ENCODE measurements around the gene RAB24. TPM values are rescaled to one million over a fixed set of nuclear protein-coding genes. Genes with fewer than 3 reads are reported as not detected.

Gene RAB24
- total RNA-seq = 10 to 100 TPM; 21.7 to 22.1 TPM

DNA sequence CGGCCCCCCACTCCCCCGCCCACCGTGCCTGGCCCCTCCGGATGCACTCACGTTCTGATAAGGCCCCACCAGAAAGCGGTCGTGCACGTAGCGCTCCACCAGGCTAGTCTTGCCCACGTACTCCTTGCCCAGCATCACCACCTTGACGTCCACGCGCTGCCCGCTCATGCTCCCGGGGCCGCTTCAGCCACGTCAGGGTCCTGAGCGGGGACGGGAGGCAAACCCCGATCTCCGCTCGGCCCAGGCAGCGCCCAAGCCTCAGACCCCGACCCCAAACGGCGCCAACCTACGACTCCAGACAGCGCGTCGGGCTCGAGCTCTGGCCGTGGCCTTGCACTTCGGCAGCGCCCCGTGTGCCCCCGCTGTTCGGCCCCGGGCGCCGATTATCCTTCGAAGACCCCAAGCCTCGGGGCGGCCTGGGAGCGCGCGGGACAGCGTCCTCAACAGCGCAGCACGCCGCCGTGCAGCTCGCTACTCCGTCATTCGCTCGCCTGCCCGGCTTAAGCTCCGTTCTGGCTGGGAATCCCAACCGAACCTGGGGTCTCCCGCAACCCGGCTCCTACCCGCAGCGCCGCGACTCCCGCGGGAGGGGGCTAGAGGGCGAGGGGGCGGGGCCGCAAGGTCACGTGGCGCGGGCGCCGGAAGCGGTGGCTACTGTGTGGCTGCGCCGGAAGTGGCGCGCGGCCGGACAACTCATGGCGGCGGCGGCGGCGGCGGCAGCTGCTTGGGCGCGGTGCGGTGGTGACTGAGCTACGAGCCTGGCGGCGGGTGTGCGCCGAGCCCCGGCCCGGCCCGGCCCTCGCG is at the start of gene RAB24, which contains the start of gene PRELID1:
Gene RAB24 (minus strand): TSS at position 599 of the 804 bp plus-strand sequence. CDS start 431 bp downstream, at position 168.
Gene PRELID1 (plus strand): TSS at position 679 of the 804 bp plus-strand sequence. CDS start 187 bp downstream, outside the sequence.
- intact Hi-C loops (cut with micrococcal nuclease) = loop anchor here (1.0 to 5.0 kb wide), 3 partner anchors 9 to 189 kb away; partner anchors contain the start of gene NSD1
- no peaks in the 10 kb centered on the region for H3K27me3 Mint-ChIP-seq
- ChIA-PET CTCF (interaction anchor here (1.0 to 1.4 kb wide), 5 partner anchors 9 to 189 kb away, joined by 3 to 8 read pairs (median 6); partner anchors contain the start of gene LMAN2), POLR2A (interaction anchor here (0.8 to 2.0 kb wide), 5 partner anchors 9 to 169 kb away, joined by 3 to 7 read pairs (median 4); partner anchors contain the start of genes LMAN2 and MXD3)
- peaks cover 56% of the 10 kb centered on the region for H3K4me1 Mint-ChIP-seq (ENCODE audit: low read depth)
- peak within 1 kb of the TSS; percentile 82 for H3K27ac Mint-ChIP-seq
- peak within 1 kb of the TSS; percentile 96 for H3K4me3 Mint-ChIP-seq
- H3K9me3 Mint-ChIP-seq = no peaks in the 10 kb centered on the region
- peak; percentile 94 for DNase-seq
- peaks cover 32% of the 10 kb centered on the region for H3K36me3 Mint-ChIP-seq

DNA sequence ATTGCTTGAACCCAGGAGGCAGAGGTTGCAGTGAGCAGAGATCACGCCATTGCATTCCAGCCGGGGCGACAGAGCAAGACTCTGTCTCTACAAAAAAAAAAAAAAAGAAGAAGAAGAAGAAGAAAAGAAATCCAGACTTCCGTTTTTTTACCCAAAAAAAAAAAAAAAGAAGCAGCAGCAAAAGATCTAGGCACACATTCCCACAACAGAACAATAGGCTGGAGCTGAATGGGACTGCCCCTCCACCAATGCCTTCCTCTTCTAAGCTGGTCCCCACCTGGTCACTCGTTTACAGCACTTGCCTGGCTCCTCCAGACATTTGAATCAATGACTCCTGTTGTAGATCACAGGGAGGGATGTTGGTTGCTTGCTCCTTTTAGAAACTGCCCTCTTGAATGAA is 49.6 kb upstream of the RAB24 start:
- Mint-ChIP-seq H3K4me1 (ENCODE audit: low read depth) (peaks cover 62% of the 10 kb centered on the region), H3K36me3 (peaks cover 3% of the 10 kb centered on the region), H3K4me3 (no peak overlapping the region), H3K27ac (no peak overlapping the region), H3K9me3 (peaks cover 9% of the 10 kb centered on the region), H3K27me3 (no peaks in the 10 kb centered on the region)
- no peak for DNase-seq
- CTCF ChIA-PET = interaction anchor here (3.0 to 5.7 kb wide), 4 partner anchors 18 to 50 kb away, joined by 15 to 33 read pairs (median 23); no protein-coding TSS in a partner anchor
- intact Hi-C loops (cut with micrococcal nuclease) = loop anchor here (5.0 kb wide), 3 partner anchors 34 to 966 kb away; partner anchors contain the start of genes HIGD2A, NOP16 and NSD1
- POLR2A ChIA-PET = interaction anchor here (0.7 kb wide), 1 partner anchor 91 kb away, joined by 3 read pairs; no protein-coding TSS in a partner anchor

DNA sequence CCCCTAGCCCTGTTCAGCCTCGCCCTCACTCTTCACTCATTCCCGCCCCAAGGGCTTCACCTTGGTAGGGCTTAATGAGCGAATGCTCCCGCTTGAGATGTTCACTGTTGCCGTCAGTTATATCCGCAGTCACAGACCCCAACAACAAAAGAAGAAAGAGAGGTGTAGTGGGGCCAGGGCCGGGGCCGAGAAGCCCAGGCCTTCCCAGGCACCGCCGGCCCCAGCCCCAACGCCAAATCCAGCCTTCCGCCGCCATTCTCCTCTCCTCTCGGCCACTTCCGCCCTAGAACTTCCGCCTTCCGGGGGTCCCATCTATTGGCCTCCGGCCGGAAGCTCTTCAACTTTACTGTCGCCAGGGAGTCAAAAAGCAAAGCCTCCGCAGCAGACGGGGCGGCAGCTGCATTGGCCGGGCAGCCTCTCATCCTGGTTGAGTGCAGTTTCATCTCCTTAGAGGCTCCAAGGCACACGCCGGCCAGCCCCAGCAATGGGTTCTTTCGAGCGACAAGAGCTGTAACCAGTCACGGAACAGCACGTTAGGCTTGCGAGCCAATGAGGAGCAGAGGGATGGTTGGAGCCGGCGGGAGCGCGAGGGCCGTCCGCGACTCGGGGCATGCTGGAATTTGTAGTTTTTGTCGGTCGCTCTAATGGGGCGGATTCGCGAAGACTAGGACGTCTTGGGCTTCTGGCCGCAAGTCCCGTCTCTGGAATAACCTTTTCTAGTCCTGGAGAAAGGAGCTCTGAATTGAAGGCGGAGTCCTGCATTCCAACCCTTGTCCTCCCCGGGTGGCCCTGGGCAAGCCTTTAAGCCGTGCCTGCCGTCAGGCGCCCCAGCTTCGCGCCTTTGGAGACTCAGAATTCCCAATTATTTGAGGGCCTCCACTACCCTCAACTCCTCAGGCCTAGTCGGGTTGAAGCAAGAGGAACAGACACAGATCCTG is 48.1 kb upstream of the RAB24 start, which contains the start of gene LMAN2:
Gene LMAN2 (minus strand): TSS at position 277 of the 938 bp plus-strand sequence. CDS start 21 bp downstream, at position 256.
- intact Hi-C loops (cut with micrococcal nuclease) = loop anchor here (2.0 to 5.0 kb wide), 4 partner anchors 36 to 964 kb away; partner anchors contain the start of genes HIGD2A, NOP16 and NSD1
- POLR2A ChIA-PET = interaction anchor here (0.6 to 2.5 kb wide), 14 partner anchors 9 to 852 kb away, joined by 3 to 12 read pairs (median 6); partner anchors contain the start of genes B4GALT7, GRK6, MXD3 and PDLIM7
- H3K4me1 Mint-ChIP-seq (ENCODE audit: low read depth) = peaks cover 64% of the 10 kb centered on the region
- H3K27ac Mint-ChIP-seq = peak within 1 kb of the TSS; percentile 99
- H3K27me3 Mint-ChIP-seq = no peaks in the 10 kb centered on the region
- CTCF ChIA-PET = interaction anchor here (0.8 to 5.7 kb wide), 18 partner anchors 8 to 238 kb away, joined by 3 to 33 read pairs (median 4); partner anchors contain the start of genes PRELID1 and RAB24
- peak; percentile 95 for DNase-seq
- H3K36me3 Mint-ChIP-seq = peaks cover 10% of the 10 kb centered on the region
- peak within 1 kb of the TSS; percentile 96 for H3K4me3 Mint-ChIP-seq
- peaks cover 9% of the 10 kb centered on the region for H3K9me3 Mint-ChIP-seq

DNA sequence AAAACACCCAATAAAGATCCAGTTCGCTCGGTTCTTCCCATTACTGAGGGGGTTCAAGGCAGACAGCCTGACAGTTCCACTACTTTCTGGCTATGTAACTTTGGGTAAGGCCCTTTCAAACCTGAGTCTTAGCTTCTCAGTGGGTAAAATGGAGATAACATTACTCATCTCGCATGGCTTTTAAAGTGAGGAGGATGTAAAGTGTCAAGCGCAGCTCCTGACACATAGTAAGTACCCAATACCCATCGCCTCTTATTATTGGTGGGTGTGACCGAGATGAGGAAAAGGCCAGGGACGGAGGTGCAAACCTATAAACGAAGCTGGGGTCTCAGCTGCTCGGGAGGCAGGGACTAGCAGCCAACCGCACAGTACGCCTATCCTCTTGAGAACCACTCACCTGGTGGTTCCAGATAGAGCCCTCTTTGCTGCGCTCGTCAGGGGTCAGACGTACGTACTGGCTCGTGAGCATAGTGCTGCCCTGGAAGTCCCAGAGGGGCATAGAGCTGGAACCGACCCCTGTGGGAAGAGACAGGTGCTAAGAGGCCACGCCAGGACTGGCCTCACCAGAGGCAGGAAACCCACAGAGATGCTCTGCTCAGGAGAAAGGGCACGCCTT is 47.4 kb upstream of the RAB24 start:
- intact Hi-C loops (cut with micrococcal nuclease) = loop anchor here (2.0 to 5.0 kb wide), 4 partner anchors 36 to 964 kb away; partner anchors contain the start of genes HIGD2A, NOP16 and NSD1
- DNase-seq = peak; percentile 24
- peak overlapping the region; percentile 99 for H3K27ac Mint-ChIP-seq
- H3K27me3 Mint-ChIP-seq = no peaks in the 10 kb centered on the region
- H3K4me1 Mint-ChIP-seq (ENCODE audit: low read depth) = peaks cover 61% of the 10 kb centered on the region
- peak overlapping the region; percentile 96 for H3K4me3 Mint-ChIP-seq
- POLR2A ChIA-PET = interaction anchor here (0.8 to 2.5 kb wide), 11 partner anchors 10 to 249 kb away, joined by 3 to 11 read pairs (median 6); partner anchors contain the start of genes B4GALT7, GRK6, MXD3 and PDLIM7
- peaks cover 10% of the 10 kb centered on the region for H3K36me3 Mint-ChIP-seq
- CTCF ChIA-PET = interaction anchor here (0.8 to 5.7 kb wide), 13 partner anchors 9 to 237 kb away, joined by 3 to 33 read pairs (median 4); partner anchors contain the start of genes PRELID1 and RAB24
- H3K9me3 Mint-ChIP-seq = peaks cover 9% of the 10 kb centered on the region

DNA sequence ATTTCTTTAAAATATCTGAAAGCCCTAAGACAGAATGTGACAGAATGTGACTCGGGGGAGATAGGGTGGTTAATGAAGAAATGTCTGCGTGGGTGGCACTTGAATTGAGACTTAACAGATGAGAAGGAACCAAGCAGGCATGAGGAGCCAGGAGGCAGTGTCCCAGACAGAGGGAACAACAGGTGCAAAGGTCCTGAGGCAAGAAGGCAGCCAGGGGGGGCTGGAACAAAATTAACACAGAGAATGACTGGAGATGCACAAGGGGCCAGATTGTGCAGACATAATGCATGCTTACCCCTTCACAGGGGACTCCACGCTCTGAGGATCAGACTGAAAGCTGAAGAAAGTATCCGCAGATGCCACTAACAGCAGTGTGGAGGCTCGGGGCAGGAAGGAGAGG is 46.2 kb upstream of the RAB24 start:
- Mint-ChIP-seq H3K36me3 (peaks cover 8% of the 10 kb centered on the region), H3K27me3 (no peaks in the 10 kb centered on the region), H3K4me3 (peak overlapping the region; percentile 64), H3K27ac (peak overlapping the region; percentile 9), H3K9me3 (no peaks in the 10 kb centered on the region), H3K4me1 (ENCODE audit: low read depth) (peaks cover 51% of the 10 kb centered on the region)
- no peak for DNase-seq
- intact Hi-C loops (cut with micrococcal nuclease) = loop anchor here (2.0 to 5.0 kb wide), 4 partner anchors 37 to 962 kb away; partner anchors contain the start of genes HIGD2A, NOP16 and NSD1
- ChIA-PET CTCF (interaction anchor here (1.2 to 5.7 kb wide), 5 partner anchors 7 to 52 kb away, joined by 3 to 33 read pairs (median 3); no protein-coding TSS in a partner anchor), POLR2A (interaction anchor here (1.4 kb wide), 1 partner anchor 39 kb away, joined by 5 read pairs; no protein-coding TSS in a partner anchor)

DNA sequence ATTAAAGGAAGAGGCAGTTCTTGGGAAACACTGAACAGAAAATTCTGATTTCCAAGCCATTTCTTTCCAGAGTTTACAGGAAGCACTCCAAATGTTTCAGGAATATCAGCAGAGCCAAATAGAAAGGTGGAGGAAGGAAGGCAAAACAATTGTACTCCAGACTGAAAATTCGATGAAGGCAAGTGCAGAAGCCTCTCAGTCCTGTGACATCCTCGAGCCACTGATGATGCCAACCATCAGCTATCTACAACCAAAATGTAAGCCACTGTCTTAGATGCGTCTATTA is 45.8 kb upstream of the RAB24 start:
- Mint-ChIP-seq H3K36me3 (peaks cover 8% of the 10 kb centered on the region), H3K9me3 (no peaks in the 10 kb centered on the region), H3K27ac (no peak overlapping the region), H3K27me3 (no peaks in the 10 kb centered on the region), H3K4me1 (ENCODE audit: low read depth) (peaks cover 46% of the 10 kb centered on the region), H3K4me3 (no peak overlapping the region)
- intact Hi-C loops (cut with micrococcal nuclease) = no loop called here
- ChIA-PET POLR2A (interaction anchor here (0.7 kb wide), 1 partner anchor 833 kb away, joined by 3 read pairs; no protein-coding TSS in a partner anchor), CTCF (interaction anchor here (1.2 to 5.7 kb wide), 7 partner anchors 21 to 152 kb away, joined by 3 to 33 read pairs (median 4); no protein-coding TSS in a partner anchor)
- no peak for DNase-seq

DNA sequence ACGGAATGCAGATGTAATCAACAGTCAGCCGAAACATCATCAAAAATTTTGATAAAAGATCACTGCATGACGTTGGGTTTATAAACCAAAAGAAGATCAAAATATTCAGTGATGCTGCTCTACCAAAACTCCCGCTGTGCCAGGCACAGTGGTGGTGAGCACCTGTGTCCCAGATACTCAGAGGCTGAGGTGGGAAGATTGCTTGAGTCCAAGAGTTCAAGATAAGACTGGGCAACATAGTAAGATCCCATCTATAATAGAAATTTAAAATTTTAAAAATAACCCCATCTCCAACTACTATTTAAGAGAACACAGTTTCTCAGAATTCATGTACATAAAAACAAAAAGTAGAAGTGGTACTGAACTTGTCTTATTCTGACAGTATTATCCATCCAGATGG is 44.2 kb upstream of the RAB24 start:
- CTCF ChIA-PET = interaction anchor here (1.2 kb wide), 2 partner anchors 43 to 55 kb away, joined by 3 to 4 read pairs; no protein-coding TSS in a partner anchor
- peak overlapping the region; percentile 55 for H3K27ac Mint-ChIP-seq
- intact Hi-C loops (cut with micrococcal nuclease) = no loop called here

DNA sequence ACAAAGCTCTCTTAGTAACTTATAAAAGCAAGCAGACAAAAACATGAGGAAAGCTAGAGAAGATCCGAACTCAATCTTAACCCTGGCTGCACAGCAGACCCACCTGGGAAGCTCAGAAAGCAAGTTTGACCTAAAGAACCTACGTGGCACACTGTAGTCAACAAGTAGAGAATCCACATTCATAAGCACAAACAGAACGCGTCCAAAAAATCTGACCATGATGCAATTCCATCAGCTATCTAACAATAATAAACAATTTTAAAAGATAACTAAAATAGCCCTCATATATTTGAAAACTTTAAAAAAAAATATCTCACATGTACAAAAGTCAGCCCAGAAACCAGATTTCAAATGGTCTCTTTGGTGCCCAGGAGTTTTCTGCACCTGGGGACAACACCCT is 43.3 kb upstream of the RAB24 start:
- CTCF ChIA-PET = interaction anchor here (0.5 to 1.8 kb wide), 11 partner anchors 13 to 154 kb away, joined by 3 to 6 read pairs (median 3); partner anchors contain the start of gene SLC34A1
- H3K27ac Mint-ChIP-seq = peak overlapping the region; percentile 35
- intact Hi-C loops (cut with micrococcal nuclease) = no loop called here
- POLR2A ChIA-PET = no interaction called here
- H3K27me3 Mint-ChIP-seq = no peaks in the 10 kb centered on the region
- DNase-seq = no peak
- no peak overlapping the region for H3K4me3 Mint-ChIP-seq
- H3K36me3 Mint-ChIP-seq = peaks cover 15% of the 10 kb centered on the region
- no peaks in the 10 kb centered on the region for H3K9me3 Mint-ChIP-seq
- peaks cover 45% of the 10 kb centered on the region for H3K4me1 Mint-ChIP-seq (ENCODE audit: low read depth)

More for the DNA sequence above, 44.2 kb upstream of the RAB24 start:
- Mint-ChIP-seq H3K4me1 (ENCODE audit: low read depth) (peaks cover 49% of the 10 kb centered on the region), H3K9me3 (no peaks in the 10 kb centered on the region), H3K27me3 (no peaks in the 10 kb centered on the region), H3K4me3 (no peak overlapping the region), H3K36me3 (peaks cover 13% of the 10 kb centered on the region)
- POLR2A ChIA-PET = interaction anchor here (0.5 kb wide), 1 partner anchor 37 kb away, joined by 3 read pairs; the partner anchor contains the start of gene SLC34A1
- DNase-seq = no peak

DNA sequence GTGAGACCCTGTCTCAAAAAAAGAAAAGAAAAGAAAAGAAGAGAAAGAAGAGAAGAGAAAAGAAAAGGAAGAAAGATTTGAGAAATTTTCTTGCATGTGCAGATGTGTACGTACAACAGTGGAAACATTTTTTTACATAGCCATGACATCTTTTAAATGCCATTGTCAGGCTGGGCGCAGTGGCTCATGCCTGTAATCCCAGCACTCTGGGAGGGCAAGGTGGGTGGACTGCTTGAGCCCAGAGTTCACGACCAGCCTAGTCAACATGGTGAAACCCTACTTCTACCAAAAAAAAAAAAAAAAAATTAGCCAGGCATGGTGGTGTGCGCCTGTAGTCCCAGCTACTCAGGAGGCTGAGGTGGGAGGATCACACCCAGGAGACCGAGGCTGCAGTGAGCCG is 41.4 kb upstream of the RAB24 start:
- intact Hi-C loops (cut with micrococcal nuclease) = no loop called here
- POLR2A ChIA-PET = interaction anchor here (0.6 kb wide), 1 partner anchor 35 kb away, joined by 4 read pairs; no protein-coding TSS in a partner anchor
- Mint-ChIP-seq H3K36me3 (peaks cover 24% of the 10 kb centered on the region), H3K4me1 (ENCODE audit: low read depth) (peaks cover 40% of the 10 kb centered on the region), H3K27me3 (no peaks in the 10 kb centered on the region), H3K4me3 (no peak overlapping the region), H3K27ac (no peak overlapping the region), H3K9me3 (no peaks in the 10 kb centered on the region)
- CTCF ChIA-PET = no interaction called here
- no peak for DNase-seq

DNA sequence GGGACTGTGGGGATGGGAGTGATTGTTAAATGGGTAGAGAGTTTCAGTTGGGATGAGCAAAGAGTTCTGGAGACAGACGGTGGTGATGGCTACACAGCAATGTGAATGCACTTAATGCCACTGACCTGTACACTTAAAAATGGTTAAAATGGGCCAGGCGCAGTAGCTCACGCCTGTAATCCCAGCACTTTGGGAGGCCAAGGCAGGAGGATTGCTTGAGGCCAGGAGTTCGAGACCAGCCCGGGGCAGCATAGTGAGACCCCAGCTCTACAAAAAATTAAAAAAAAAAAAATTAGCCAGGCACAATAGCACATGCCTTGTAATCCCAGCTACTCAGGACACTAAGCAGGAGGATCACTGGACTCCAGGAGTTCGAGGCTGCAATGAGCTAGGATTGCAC is 40.3 kb upstream of the RAB24 start:
- Mint-ChIP-seq H3K9me3 (no peaks in the 10 kb centered on the region), H3K36me3 (peaks cover 33% of the 10 kb centered on the region), H3K4me1 (ENCODE audit: low read depth) (peaks cover 37% of the 10 kb centered on the region), H3K27ac (no peak overlapping the region), H3K27me3 (no peaks in the 10 kb centered on the region), H3K4me3 (no peak overlapping the region)
- POLR2A ChIA-PET = no interaction called here
- CTCF ChIA-PET = interaction anchor here (0.5 to 0.8 kb wide), 2 partner anchors 8 to 406 kb away, joined by 3 read pairs; no protein-coding TSS in a partner anchor
- intact Hi-C loops (cut with micrococcal nuclease) = no loop called here
- DNase-seq = no peak
